Kidney (tissue), 14 donors: Measurements from ENCODE around the gene SLC37A4. TPM values are rescaled to one million over a fixed set of nuclear protein-coding genes. Genes with fewer than 3 reads are reported as not detected.

Source experiments
- DNase-seq, 5 donors: peaks; one replicate each; pipeline ENCODE4 v3.0.0-alpha.2; 2013 to 2020
- FAIRE-seq: peaks from 2 replicates; lab custom pipeline; 2012; peaks lifted over from hg19 to GRCh38; lab: Jason Lieb, UNC
- H3K27ac ChIP-seq, 2 donors: one replicate each; pipeline ENCODE4 v1.7.0; 2013; ENCODE audit warnings: low read depth in 2 of 2, low read length in 2 of 2, inconsistent platforms in 1 of 2
- H3K27me3 ChIP-seq: one replicate; pipeline ENCODE4 v1.7.1; 2013; ENCODE audit warnings: low read length, inconsistent platforms; ENCODE audit not compliant: control insufficient read depth, insufficient read depth
- H3K36me3 ChIP-seq, 3 donors: one replicate each; pipeline versions ENCODE4 v1.7.0 to v1.7.1; 2013; ENCODE audit warnings: low read length in 3 of 3, control low read depth in 1 of 3, inconsistent platforms in 1 of 3; ENCODE audit not compliant: insufficient read depth in 3 of 3, control insufficient read depth in 2 of 3
- H3K4me1 ChIP-seq, 3 donors: one replicate each; pipeline versions ENCODE4 v1.7.0 to v1.7.1; 2013; ENCODE audit warnings: low read length in 3 of 3, inconsistent platforms in 1 of 3, low read depth in 1 of 3; ENCODE audit not compliant: control insufficient read depth in 2 of 3, insufficient read depth in 2 of 3
- H3K4me3 ChIP-seq, 3 donors: one replicate each; pipeline versions ENCODE4 v1.7.0 to v1.8.1; 2013; ENCODE audit warnings: low read length in 3 of 3, control low read depth in 1 of 3, inconsistent platforms in 1 of 3
- H3K9ac ChIP-seq, 3 donors: one replicate each; pipeline versions ENCODE4 v1.7.0 to v1.7.1; 2013; ENCODE audit warnings: low read length in 3 of 3, control low read depth in 1 of 3, inconsistent platforms in 1 of 3
- H3K9me3 ChIP-seq, 3 donors: one replicate each; pipeline versions ENCODE4 v1.7.0 to v1.7.1; 2013; ENCODE audit warnings: low read length in 3 of 3, control low read depth in 1 of 3, inconsistent platforms in 1 of 3; ENCODE audit not compliant: control insufficient read depth in 2 of 3, insufficient read depth in 1 of 3
- CTCF ChIP-seq: IDR thresholded peaks from 3 replicates; pipeline ENCODE4 v1.5.1; 2012; ENCODE audit warnings: mild to moderate bottlenecking, moderate library complexity, borderline replicate concordance; ENCODE audit not compliant: insufficient read depth; ENCODE audit errors: extremely low read depth
- intact Hi-C: fragments of 100-400 bp; cut with DNase I; formaldehyde crosslinking; loops from one replicate; pipeline ENCODE4 v1.11.1; 2022
- polyA plus RNA-seq: library from polyadenylated mRNA; stranded (reverse); fragments of 350-450 nt; fragmentation: Illumina TruSeq; extraction: RNeasy Lipid Tissue Mini Kit (QIAGEN cat#74804); gene quantifications from one replicate; pipeline ENCODE4 v1.2.3, GENCODE V29; 2014; ENCODE audit warnings: low read depth, low replicate concordance; ENCODE audit not compliant: insufficient read depth
- total RNA-seq: library from RNA; stranded (reverse); fragmentation: NEBNext Ultra II Directional; extraction: Animal tissue kit (Norgen Biotek cat#: 25700); gene quantifications from one replicate; pipeline ENCODE4 v1.2.1, GENCODE V29; 2021
- donor health status: control.
- donor health status: control.
- donor health status: control.
- donor health status: control.
- donor health status: control.
- donor health status: DM: yes; HTN: yes; CAD: no.
- donor health status: Normal renal cell carcinoma (clear cell type).

Gene SLC37A4
- total and polyA plus RNA-seq, 2 donors from 2014 or later: 49.5 to 115 TPM

- Histone ChIP-seq H3K27me3 (no peaks in the 10 kb centered on the region), H3K9ac (peak within 1 kb of the TSS; percentile 84 to 92 (median 91)), H3K4me1 (peaks cover 0 to 10% (median 5%) of the 10 kb centered on the region in 3 donors), H3K4me3 (peak within 1 kb of the TSS; percentile 81 to 92 (median 89)), H3K36me3 (peaks cover 3 to 15% (median 5%) of the 10 kb centered on the region in 3 donors), H3K27ac (peak within 1 kb of the TSS; percentile 89 to 96), H3K9me3 (no peaks in the 10 kb centered on the region)
- peak; percentile 96 to 100 (median 97) for DNase-seq
- intact Hi-C loops: no loop called here
- no peak for FAIRE-seq
- TF ChIP-seq CTCF: no peak
Measured at GRCh38 chr11:119067371-119068222, 36.9 kb upstream of the SLC37A4 start, which contains the start of gene VPS11. TSS of gene VPS11 (plus strand) at chr11:119067818. CDS start at chr11:119067824, 6 bp downstream.

GRCh38 chr11:119065369-119065768, 34.7 kb upstream of the SLC37A4 start:
- peak; percentile 19 for TF ChIP-seq CTCF
- intact Hi-C loops: no loop called here

GRCh38 chr11:119062779-119063178, 32.1 kb upstream of the SLC37A4 start:
- no peak overlapping the region for H3K27ac ChIP-seq
- peaks cover 0 to 4% (median 0%) of the 10 kb centered on the region in 3 donors for H3K36me3 ChIP-seq
- H3K9me3 ChIP-seq: no peaks in the 10 kb centered on the region
- intact Hi-C loops: no loop called here
- H3K4me1 ChIP-seq: peaks cover 0 to 3% (median 2%) of the 10 kb centered on the region in 3 donors
- FAIRE-seq (no peak), DNase-seq (no peak)
- TF ChIP-seq CTCF: no peak
- no peak overlapping the region for H3K9ac ChIP-seq
- no peak overlapping the region for H3K4me3 ChIP-seq
- H3K27me3 ChIP-seq: no peaks in the 10 kb centered on the region

More at GRCh38 chr11:119065369-119065768, 34.7 kb upstream of the SLC37A4 start:
- Histone ChIP-seq H3K4me1 (peaks cover 0 to 6% (median 5%) of the 10 kb centered on the region in 3 donors), H3K27me3 (no peaks in the 10 kb centered on the region), H3K4me3 (no peak overlapping the region), H3K9ac (no peak overlapping the region), H3K9me3 (no peaks in the 10 kb centered on the region), H3K36me3 (peaks cover 0 to 11% (median 3%) of the 10 kb centered on the region in 3 donors), H3K27ac (no peak overlapping the region)
- DNase-seq (no peak), FAIRE-seq (no peak)
